ENCODE measurements around the gene MIS12.

MIS12 gene

DNA sequence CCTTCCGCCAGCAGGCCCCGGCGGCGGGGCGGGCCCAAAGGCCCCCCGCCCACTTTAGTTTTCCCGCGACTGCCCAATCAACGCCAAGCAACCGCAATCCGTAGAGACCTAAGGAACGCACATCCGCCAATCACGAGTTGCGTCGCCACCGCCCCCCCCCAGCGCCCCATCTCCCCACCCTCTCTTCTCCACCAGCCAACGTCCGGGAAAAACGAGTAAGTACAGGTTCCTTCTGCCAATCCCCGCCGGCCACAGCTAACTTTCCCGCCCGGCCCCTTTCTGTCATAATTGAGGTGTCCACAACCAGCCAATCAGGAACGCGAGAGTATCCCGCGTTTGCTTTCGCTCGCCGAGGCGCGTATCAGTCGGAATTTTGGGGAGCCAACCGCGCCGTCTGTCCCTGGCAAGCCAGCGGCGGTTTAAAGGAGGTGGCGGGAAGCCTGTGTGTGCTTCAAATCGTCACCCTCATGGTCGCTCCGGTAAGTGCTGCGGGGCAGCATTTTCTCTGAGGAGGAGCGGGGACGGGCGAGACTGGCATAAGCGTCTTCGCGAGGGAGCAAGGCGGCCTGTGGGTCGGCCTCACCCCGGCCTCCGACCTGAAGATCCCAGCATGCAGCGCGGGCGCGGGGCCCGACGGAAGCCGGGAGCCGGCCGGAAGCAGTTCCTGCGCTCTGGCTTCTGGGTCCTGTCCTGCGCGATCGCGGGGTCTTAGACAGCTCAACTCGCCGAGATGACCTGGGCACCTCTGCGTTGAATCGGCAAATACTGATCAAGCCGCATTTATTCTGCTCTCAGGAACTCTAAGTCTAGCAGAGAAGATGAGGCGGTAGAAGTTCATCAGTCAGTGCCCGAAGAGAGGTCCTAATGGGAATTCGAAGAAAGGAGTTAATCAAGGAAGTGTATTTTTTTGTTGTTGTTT lies at the start of gene MIS12:
TSS of gene MIS12 (plus strand) at position 361 of the 919 bp plus-strand sequence. CDS start 2,297 bp downstream, outside the sequence.
- DNase-seq (ENCODE audit: low read depth): peak; percentile 97

DNA sequence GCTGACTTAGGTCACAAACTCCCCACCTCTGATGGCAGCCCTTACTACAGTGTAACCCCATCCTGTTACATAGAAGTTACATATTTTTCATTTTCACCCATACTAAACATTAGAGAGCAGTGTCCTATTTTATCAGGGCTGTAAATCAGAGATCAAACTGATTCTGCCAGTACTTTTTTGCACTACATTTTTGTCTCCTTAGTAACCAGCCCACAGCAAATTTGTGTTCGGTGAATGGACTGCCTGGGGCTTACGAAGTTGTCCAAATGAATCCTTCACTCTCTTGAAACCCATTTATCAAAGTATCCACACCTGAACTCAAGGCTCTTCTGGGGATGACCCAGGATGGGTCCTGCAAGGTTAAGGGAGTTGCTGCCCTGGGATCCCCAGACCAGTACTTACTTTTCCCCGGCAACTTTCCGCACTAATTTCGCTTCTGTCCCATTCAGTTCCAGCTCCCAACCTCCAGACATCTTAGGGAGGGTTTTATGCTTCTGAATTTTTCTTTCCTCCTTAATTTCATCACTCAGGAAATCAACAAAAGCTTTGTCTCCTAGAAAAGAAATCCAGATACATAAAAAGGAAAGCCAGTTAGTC lies 48.5 kb upstream of the MIS12 start:
- no peak for DNase-seq (ENCODE audit: low read depth)

GRCh38 chr17:5438716-5439445 lies 47.5 kb upstream of the MIS12 start, which contains the start of gene C1QBP:
Gene C1QBP (minus strand): TSS chr17:5439155. CDS start chr17:5439073, 82 bp downstream.
- DNase-seq (ENCODE audit: low read depth): peak; percentile 88

DNA sequence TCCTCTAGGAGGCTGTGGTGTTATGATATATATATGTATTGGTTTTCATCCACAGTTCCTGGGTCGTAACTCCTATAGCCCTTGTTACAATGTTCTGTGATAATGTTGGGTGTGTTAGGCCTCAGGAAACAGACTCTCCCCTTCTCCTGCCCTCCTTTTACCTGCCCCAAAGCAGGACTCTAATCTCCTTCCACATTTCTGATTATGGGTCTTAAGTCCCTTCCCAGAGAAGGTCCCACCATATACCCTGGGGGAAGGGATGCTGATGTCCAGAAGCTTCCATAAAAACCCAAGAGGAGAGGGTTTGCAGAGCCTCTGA lies 47.0 kb upstream of the MIS12 start:
- DNase-seq (ENCODE audit: low read depth): no peak

DNA sequence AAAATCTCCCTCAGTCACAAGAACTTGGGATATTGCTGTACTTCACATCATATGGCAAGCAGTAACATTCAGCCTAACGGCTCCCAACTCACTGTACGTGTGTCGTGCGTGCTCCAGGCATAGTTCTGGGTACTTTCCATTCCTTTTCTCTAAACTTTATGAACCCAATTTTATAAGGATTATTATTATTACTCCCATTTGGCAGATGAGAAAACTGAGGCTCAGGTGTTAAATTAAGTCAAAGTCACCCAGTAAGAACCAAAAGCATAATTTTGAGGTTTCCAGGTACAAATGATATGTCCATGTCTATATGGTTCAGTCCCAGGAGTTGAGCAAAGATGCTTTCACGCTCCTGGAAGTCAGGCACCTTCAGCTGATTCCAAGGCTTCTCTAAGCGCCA lies 42.6 kb upstream of the MIS12 start:
- no peak for DNase-seq (ENCODE audit: low read depth)

- no peak for DNase-seq (ENCODE audit: low read depth)
These were observed 42.2 kb upstream of the MIS12 start for GRCh38 chr17:5444209-5444608.

GRCh38 chr17:5446786-5447185 lies 39.6 kb upstream of the MIS12 start:
- DNase-seq (ENCODE audit: low read depth): no peak

DNA sequence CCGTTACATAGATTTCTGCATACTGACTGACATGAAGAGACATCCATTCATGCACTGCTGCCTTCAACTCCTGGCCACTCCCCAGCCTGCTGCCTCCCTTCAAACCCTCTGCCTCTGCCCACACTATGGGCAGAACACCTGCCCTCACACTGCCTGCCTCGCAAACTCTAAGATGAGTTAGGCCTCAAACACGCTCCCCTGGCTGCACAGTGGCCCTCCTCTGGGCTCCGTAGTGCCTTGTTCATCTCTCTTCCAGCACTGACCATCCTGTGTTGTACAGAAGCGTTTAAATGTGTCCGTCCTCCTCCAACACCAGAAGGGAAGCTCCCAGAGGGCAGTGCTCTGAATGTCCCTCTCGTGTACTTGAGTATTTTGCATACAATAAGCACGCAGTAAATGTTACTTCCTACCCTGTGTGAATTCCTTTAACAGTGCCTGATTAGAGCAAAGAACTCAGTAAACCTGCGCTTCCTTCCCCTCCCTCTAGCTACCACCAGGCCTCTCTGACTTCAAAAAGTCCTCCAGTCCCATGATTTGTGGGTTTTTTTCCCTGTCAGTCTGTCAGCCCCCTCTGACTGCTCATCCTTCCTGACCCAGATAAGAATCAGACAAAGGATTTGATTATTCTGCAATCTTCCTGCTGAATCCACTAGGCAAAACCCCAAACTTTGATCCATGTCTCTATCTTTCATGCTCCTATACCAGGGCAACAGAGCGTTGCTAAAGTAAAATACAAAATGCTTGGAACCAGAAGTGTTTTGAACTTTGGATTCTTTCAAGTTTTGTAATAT lies 21.5 kb upstream of the MIS12 start:
- no peak for DNase-seq (ENCODE audit: low read depth)

GRCh38 chr17:5466295-5466694 lies 20.1 kb upstream of the MIS12 start:
- no peak for DNase-seq (ENCODE audit: low read depth)

GRCh38 chr17:5467416-5467815 lies 18.9 kb upstream of the MIS12 start:
- no peak for DNase-seq (ENCODE audit: low read depth)

DNA sequence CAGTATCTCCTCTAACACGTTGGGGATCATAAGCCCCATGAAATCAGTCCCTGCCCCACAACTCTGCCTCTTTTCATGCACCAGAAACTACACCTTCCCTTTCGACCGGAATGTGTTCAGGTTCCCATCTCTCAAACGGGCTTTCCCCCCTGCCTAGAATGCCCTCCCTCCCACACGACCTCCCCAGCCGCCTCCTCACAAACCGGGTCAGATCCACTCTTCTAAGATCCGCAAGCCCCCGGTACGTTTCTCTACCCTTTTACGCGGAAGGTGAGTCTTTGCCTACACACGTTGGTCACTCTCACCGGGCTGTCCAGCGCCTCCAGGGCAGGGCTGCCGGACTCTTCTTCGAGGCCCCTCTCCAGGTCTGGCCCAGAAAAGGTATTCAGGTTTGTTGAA lies 18.3 kb upstream of the MIS12 start:
- DNase-seq (ENCODE audit: low read depth): no peak

GRCh38 chr17:5472511-5472910 lies 13.9 kb upstream of the MIS12 start:
- DNase-seq (ENCODE audit: low read depth): no peak

GRCh38 chr17:5473906-5474305 lies 12.5 kb upstream of the MIS12 start:
- DNase-seq (ENCODE audit: low read depth): no peak

DNA sequence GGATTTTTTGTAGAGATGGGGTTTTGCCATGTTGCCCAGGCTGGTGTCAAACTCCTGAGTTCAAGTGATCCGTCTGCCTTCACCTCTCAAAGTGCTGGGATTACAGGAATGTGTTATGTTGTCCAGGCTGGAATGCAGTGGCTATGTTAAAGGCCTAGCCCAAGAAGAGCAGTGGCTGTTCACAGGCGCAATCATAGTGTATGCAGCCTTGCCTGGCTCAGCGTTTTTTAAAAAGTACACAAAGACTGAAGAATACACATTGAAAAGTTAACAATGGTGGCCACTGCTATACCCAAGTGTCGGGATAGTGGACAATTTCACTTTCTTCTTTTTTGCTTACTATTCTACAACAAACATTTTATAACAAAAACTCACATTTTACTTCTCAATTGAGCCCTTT lies 7.4 kb upstream of the MIS12 start:
- DNase-seq (ENCODE audit: low read depth): no peak

DNA sequence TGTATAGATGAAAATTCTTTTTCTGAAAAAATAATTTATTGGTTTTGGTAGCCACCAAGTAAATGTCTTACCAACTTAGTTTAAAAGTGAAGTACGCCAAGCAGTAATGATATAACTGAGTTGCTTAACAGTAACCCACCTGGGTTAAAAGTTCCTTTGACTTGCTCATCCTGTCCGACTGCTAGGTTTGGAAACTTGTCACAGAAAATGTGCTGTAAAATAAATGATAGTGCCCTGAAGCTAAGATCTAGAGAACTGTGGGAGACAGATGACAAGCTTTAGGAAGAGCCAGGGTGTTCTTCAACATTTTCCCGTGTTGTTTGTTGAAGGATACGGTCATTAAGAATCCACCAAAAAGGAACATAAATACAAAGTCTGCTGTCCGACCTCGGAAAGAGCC lies 5.4 kb upstream of the MIS12 start:
- no peak for DNase-seq (ENCODE audit: low read depth)

- no peak for DNase-seq (ENCODE audit: low read depth)
These were observed 4.9 kb upstream of the MIS12 start for GRCh38 chr17:5481451-5481850.

DNA sequence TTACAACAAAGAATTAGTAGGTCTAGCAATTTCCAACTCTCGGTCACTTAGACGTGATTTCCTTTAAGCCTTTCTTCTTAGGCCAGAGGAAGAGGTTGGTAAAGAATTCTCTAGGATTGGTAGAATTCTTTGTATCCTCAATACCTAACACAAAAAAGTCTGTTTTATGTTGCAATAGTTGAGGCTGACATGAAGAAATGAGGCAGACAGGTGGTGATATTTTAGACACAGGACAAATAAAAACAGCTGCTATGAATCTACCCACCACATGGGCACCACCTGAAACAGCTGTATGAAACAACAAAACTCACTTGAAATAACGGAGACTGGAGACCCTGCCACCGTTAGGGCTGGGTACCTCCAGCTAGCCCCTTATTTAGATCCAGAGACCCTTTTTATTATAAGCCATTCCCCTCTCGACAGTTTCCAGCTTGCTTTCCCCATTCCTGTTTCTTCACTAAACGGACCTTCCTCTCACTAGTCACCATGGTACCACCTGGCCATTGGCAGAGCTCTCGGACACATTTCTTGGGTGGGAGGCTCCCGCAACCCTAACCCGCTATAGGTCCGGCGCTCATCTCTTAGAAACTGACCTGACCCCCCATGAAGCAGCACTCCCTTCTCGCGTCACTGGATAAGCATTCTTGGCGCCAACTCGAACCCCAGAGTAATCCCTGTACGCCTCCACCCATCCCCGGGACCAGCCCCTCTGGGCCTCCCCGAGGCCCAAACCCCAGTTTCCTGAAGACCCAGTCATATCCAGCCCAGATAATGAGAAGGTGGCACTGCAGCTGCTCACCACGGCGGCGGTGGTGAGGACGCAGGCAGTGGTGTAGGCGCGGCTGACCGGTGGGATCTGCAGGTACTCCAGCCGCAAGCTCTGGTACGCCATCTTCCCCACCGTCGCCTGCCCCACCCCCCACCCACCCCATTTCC lies 828 bp upstream of the MIS12 start, which contains the start of gene DERL2:
TSS of gene DERL2 (minus strand) at position 909 of the 936 bp plus-strand sequence. CDS start at position 892, 17 bp downstream.
- no peak for DNase-seq (ENCODE audit: low read depth)

DNA sequence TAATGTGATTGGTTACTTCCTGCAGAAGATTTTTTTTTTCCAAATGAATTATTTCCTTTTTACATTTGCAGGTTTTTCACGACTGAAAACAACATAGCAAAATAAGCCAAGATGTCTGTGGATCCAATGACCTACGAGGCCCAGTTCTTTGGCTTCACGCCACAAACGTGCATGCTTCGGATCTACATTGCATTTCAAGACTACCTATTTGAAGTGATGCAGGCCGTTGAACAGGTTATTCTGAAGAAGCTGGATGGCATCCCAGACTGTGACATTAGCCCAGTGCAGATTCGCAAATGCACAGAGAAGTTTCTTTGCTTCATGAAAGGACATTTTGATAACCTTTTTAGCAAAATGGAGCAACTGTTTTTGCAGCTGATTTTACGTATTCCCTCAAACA lies 2.4 kb downstream of the MIS12 start:
- DNase-seq (ENCODE audit: low read depth): no peak

GRCh38 chr17:5492970-5493369 lies 6.6 kb downstream of the MIS12 start:
- no peak for DNase-seq (ENCODE audit: low read depth)

- no peak for DNase-seq (ENCODE audit: low read depth)
These were observed 13.3 kb downstream of the MIS12 start for GRCh38 chr17:5499476-5500231.
